ENCODE results near the gene KLHL3.
A peak's percentile ranks its signal among the peaks of the same experiment; 100 is the strongest.

KLHL3 gene

GRCh38 chr5:137582218-137582617 is 153.7 kb downstream of the KLHL3 start:
- DNase-seq (ENCODE audit: low read depth, low spot score): no peak

DNA sequence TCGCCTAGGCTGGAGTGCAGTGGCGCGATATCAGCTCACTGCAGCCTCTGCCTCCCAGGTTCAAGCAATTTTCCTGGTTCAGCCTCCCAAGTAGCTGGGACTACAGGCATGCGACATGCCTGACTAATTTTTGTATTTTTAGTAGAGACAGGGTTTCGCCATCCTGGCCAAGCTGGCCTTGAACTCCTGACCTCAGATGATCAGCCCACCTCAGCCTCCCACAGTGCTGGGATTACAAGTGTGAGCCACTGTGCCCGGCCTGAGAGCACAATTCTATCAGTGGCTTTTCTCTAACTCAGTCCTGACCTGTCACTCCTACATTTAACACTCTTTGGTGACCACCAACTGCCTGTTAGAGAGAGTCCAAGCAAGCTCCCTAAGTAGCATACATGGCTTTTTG is 154.1 kb downstream of the KLHL3 start:
- DNase-seq (ENCODE audit: low read depth, low spot score): no peak

GRCh38 chr5:137580030-137580429 is 155.9 kb downstream of the KLHL3 start:
- no peak for DNase-seq (ENCODE audit: low read depth, low spot score)

- no peak for DNase-seq (ENCODE audit: low read depth, low spot score)
These were observed 160.0 kb downstream of the KLHL3 start for GRCh38 chr5:137575847-137576246.

DNA sequence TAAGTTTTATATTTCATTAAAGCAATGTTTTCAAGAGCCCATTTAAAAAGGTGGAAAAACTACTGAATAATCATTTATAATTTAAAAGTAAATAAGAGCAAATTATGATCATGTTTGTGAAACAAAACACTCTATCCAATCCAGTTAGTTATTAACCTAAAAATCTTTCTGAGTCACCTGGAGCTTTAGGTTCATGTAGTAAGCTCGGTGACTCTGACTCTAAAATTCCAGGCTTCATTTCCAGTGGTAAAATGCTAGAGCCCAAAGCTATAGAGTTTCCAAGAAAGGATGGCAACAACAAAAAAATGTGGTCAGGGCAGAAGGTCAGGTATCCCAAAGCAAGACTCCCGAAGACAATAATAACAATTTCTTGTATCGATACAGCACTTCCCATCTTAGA is 160.7 kb downstream of the KLHL3 start:
- no peak for DNase-seq (ENCODE audit: low read depth, low spot score)

DNA sequence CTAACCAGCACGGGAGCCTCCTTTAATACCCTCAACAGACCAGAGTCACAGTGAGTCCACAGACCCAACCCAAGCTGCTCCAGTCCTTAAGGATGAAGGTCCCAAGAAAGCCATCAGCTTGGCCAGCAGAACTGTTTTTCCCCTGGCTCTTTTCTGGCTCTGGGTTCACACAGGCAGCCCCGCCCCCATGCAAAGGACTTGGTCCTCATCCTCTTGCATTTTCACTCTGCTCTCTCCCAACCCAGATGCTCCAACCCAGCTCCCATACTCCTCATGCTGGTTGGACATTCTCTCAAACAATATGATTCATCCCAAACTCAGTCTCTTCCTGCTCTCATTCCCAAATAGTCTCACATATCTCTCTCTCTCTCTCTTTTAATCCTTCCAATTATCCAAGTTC is 162.5 kb downstream of the KLHL3 start:
- DNase-seq (ENCODE audit: low read depth, low spot score): no peak

DNA sequence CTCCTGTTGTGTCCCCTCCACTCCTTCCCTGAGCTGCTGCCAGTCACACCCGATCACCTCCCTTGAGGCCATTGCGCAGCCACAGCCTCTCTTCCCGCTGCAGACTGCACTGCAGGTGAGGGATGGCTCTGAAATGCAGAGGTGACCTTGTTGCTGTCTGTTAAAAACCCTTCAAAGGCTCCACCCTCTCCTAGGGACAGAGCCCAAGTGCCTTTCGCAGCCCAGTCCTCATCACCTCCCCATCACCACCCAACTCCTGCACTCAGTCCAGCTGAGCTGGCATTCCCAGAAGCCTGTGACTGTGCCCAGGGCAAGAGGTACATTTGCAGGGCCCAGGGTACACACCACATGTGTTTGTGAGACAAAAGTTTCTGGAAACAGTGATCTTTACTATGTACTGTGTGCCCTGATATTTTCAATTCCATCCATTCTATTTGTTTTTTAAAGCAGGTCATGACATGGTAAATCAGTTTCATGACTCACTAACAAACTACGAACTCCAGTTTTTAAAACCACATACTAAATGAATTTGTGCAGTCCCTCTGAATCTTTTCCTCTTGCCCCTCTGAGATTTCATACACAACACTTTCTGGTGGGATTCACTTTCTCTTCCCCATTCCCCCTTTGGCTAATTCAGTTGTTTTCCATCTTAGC is 163.7 kb downstream of the KLHL3 start:
- DNase-seq (ENCODE audit: low read depth, low spot score): peak; percentile 19

DNA sequence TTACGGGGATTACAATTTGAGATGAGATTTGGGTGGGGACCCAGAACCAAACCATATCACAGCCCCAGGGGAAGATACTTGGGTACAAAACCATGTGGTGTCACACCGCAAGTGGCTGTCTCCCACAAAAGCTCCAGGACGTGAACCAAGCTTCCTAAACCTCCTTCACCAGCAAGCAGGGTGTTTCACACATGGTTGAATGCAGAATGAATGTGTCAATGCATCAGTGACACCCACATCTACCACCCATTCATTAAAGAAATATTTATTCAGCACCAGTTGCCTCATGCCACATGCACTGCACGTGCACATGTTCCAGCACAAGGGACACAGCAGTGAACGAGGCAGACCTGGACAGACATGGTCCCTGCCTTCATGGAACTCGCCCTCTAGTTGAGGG is 165.8 kb downstream of the KLHL3 start:
- DNase-seq (ENCODE audit: low read depth, low spot score): no peak

Measured in astrocyte of the hippocampus (primary cell).